Measurements from ENCODE around the gene GCC1.

GCC1 gene

GRCh38 chr7:127532736-127533135, 52.7 kb downstream of the GCC1 start:
- no peak overlapping the region for H3K4me3 Mint-ChIP-seq
- no peak for ATAC-seq
- H3K36me3 Mint-ChIP-seq: no peaks in the 10 kb centered on the region
- H3K9me3 Mint-ChIP-seq: peaks cover 2% of the 10 kb centered on the region
- H3K4me1 Mint-ChIP-seq: no peaks in the 10 kb centered on the region
- no peak overlapping the region for H3K27ac Mint-ChIP-seq
- DNase-seq (ENCODE audit: low spot score in 2 of 2): no peak

- no peak for DNase-seq (ENCODE audit: low spot score in 2 of 2)
- Mint-ChIP-seq H3K4me1 (no peaks in the 10 kb centered on the region), H3K27ac (no peak overlapping the region), H3K4me3 (no peak overlapping the region), H3K36me3 (no peaks in the 10 kb centered on the region), H3K9me3 (peaks cover 2% of the 10 kb centered on the region)
- ATAC-seq: no peak
Observed at GRCh38 chr7:127532151-127532550, 53.2 kb downstream of the GCC1 start.
